ENCODE data around the gene FBXW8. TPM values are rescaled to one million over a fixed set of nuclear protein-coding genes. Genes with fewer than 3 reads are reported as not detected.

FBXW8 gene
- total RNA-seq, 4 donors from 2014 or later, result 9.1 to 19.0 (median 13.5) TPM

DNA sequence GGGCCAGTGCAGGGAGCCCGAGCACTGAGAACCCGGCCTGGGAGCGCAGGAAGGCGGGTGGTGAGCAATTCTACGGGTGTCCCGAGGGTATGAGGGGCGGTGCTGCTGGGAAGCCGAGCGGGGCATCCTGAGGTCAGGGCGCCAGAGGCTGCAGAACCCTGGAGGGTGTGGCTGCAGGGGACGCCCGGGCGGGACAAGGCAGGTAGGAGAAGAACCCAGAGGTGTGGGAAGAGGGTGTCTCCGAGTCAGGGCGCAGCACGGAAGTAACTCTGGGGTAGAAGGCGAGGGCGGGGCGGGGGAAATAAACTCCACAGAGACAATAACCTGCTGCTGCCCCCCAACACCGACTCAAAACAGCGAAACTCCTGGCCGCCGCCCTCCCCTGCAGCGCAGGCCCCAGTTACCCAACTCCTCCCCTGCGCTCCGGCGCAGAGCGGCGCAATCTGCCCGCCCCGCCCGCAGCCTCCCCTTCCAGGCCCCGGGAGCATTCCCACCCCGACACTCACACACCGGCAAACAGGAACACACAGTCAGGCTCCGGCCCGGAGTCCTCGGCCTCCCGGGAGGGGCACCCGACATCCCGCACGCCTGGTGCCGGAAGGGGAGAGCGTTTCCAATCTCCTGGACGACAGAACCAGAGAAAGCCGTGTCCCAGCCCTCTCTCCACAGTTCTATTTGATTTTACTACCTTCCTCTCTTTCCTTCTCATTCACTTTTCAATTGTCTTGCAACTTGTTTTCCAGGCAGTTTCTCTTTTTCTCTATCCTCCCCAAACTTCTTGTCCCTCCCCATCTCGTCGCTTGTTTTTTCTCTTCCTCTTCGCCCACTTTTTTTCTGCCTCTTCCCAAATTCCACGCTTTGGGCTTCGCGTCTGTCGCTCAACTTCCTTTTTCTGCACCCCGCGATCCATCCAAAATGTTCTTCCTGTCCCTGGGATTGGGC, 31.9 kb upstream of the FBXW8 start:
- Histone ChIP-seq H3K4me1 (peaks cover 35% of the 10 kb centered on the region), H3K27me3 (peaks cover 99% of the 10 kb centered on the region), H3K9me3 (no peaks in the 10 kb centered on the region), H3K4me3 (peak overlapping the region; percentile 36), H3K36me3 (no peaks in the 10 kb centered on the region), H3K27ac (no peak overlapping the region)
- WGBS, result 7% methylated on average over 27 of the region's 55 CpGs
- no peak for TF ChIP-seq EP300 (IDR thresholded peaks at IDR 0.05)
- TF ChIP-seq POLR2AphosphoS5 (IDR thresholded peaks at IDR 0.05), result no peak
- TF ChIP-seq POLR2A (IDR thresholded peaks at IDR 0.05), result no peak
- TF ChIP-seq, protein P1, sequence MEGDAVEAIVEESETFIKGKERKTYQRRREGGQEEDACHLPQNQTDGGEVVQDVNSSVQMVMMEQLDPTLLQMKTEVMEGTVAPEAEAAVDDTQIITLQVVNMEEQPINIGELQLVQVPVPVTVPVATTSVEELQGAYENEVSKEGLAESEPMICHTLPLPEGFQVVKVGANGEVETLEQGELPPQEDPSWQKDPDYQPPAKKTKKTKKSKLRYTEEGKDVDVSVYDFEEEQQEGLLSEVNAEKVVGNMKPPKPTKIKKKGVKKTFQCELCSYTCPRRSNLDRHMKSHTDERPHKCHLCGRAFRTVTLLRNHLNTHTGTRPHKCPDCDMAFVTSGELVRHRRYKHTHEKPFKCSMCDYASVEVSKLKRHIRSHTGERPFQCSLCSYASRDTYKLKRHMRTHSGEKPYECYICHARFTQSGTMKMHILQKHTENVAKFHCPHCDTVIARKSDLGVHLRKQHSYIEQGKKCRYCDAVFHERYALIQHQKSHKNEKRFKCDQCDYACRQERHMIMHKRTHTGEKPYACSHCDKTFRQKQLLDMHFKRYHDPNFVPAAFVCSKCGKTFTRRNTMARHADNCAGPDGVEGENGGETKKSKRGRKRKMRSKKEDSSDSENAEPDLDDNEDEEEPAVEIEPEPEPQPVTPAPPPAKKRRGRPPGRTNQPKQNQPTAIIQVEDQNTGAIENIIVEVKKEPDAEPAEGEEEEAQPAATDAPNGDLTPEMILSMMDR (IDR thresholded peaks at IDR 0.05), result no peak
- DNase-seq (ENCODE audit: low spot score in 2 of 2), result no peak

DNA sequence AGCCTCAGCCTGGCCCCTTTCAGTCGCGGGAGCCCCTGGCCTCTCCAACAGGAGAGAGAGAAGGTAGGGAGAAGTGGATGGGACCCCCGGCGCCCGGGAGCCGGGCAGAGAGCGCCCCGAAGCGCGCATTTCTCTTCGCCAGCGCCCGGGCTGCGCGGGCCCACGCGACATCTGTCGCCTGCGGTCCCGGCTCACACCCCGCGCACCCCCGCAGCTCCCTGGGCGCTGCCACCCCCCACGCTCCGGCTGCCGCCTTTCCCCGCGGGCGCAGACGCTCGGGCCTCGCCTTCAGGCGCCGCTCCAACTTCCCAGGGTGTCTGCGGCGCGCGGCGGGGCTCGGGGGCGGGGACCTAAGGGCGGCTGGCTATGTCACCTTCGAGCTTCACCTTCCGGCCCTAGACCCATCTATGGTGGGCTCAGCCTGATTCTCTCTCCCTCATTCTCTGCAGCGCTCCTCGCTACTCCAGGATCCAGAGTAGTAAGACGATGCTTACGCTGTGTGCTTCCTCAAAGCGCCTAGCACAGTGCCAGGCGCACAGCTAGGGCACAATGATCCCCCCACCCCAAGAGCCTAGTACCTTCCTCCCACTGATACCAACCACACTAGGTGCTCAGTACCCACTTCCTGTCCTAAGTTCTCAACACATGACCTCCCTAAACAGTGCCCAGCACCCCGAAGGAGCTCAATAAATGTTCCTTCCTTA, 31.1 kb upstream of the FBXW8 start:
- Histone ChIP-seq H3K4me3 (peak overlapping the region; percentile 36), H3K9me3 (no peaks in the 10 kb centered on the region), H3K27ac (no peak overlapping the region), H3K27me3 (peaks cover 99% of the 10 kb centered on the region), H3K36me3 (no peaks in the 10 kb centered on the region), H3K4me1 (peaks cover 35% of the 10 kb centered on the region)
- WGBS, result 8% methylated on average over 9 of the region's 52 CpGs
- TF ChIP-seq, protein P1 (IDR thresholded peaks at IDR 0.05), result no peak
- TF ChIP-seq EP300 (IDR thresholded peaks at IDR 0.05), result no peak
- TF ChIP-seq POLR2A (IDR thresholded peaks at IDR 0.05), result no peak
- no peak for TF ChIP-seq POLR2AphosphoS5 (IDR thresholded peaks at IDR 0.05)
- DNase-seq (ENCODE audit: low spot score in 2 of 2), result no peak

DNA sequence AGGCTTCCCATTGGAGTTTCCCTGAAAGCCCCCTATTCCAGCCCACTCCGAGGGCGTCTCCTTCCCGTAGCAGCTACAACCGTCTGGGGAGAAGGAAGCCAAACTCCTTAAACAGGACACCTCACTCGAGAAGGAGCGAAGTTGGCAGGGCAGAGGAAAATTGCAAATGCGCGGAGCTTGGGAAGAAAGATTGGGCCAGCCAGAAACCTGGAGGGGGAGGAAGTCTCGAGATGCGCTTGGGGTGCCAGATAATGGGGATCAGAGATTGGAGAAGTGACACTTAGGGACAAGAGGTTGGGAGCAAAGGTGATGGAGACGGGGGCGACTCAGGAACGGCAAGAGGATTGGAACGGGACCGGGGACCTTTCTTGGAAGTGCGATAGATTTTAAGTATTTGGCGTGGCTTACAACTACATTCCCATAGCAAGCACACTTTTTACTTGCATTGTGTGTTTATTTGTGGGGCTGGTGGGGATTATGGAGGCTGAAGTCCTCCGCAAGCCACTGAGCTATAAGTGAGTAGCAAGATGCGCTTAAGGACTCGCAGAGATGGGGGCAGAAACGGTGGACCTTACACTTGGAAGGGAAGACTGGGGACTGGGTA, 30.4 kb upstream of the FBXW8 start:
- H3K36me3 ChIP-seq, result no peaks in the 10 kb centered on the region
- 4% methylated on average over 21 of the region's 21 CpGs for WGBS
- H3K27me3 ChIP-seq, result peaks cover 96% of the 10 kb centered on the region
- peaks cover 35% of the 10 kb centered on the region for H3K4me1 ChIP-seq
- H3K9me3 ChIP-seq, result no peaks in the 10 kb centered on the region
- TF ChIP-seq POLR2AphosphoS5 (IDR thresholded peaks at IDR 0.05), result no peak
- TF ChIP-seq POLR2A (IDR thresholded peaks at IDR 0.05), result no peak
- no peak overlapping the region for H3K27ac ChIP-seq
- DNase-seq (ENCODE audit: low spot score in 2 of 2), result no peak
- peak overlapping the region; percentile 35 for H3K4me3 ChIP-seq

DNA sequence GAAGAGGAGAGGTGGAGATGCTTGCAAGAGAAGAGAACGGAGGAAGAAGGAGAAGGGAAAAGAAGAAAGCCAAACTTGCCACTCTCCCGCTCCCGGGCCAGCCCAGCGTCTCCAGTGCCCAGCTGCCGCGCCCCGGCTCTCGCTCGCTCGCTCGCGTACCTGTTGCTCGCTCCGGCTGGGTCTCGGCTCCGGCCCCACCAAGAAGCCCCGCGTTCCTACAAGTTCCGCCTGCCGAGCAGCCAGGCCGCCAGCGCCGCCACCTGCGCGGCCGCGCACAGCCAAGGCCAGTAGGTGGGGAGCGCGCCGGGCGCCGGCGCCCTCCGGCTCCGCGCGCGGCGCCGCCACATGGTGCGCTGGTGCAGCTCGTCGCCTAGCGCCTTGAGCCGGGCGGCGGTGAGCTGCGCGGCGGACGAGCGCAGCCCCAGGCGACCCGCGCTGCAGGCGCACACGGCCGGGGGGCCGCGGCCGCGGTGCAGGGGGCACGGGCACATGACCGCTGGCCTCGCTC, 29.9 kb upstream of the FBXW8 start:
- peaks cover 35% of the 10 kb centered on the region for H3K4me1 ChIP-seq
- 0% methylated on average over 47 of the region's 65 CpGs for WGBS
- peak overlapping the region; percentile 35 for H3K4me3 ChIP-seq
- no peak overlapping the region for H3K27ac ChIP-seq
- DNase-seq (ENCODE audit: low spot score in 2 of 2), result no peak
- no peak for TF ChIP-seq EP300 (IDR thresholded peaks at IDR 0.05)
- no peak for TF ChIP-seq POLR2AphosphoS5 (IDR thresholded peaks at IDR 0.05)
- TF ChIP-seq POLR2A (IDR thresholded peaks at IDR 0.05), result no peak
- TF ChIP-seq, protein P1 (IDR thresholded peaks at IDR 0.05), result no peak
- H3K27me3 ChIP-seq, result peaks cover 91% of the 10 kb centered on the region
- no peaks in the 10 kb centered on the region for H3K9me3 ChIP-seq
- no peaks in the 10 kb centered on the region for H3K36me3 ChIP-seq

DNA sequence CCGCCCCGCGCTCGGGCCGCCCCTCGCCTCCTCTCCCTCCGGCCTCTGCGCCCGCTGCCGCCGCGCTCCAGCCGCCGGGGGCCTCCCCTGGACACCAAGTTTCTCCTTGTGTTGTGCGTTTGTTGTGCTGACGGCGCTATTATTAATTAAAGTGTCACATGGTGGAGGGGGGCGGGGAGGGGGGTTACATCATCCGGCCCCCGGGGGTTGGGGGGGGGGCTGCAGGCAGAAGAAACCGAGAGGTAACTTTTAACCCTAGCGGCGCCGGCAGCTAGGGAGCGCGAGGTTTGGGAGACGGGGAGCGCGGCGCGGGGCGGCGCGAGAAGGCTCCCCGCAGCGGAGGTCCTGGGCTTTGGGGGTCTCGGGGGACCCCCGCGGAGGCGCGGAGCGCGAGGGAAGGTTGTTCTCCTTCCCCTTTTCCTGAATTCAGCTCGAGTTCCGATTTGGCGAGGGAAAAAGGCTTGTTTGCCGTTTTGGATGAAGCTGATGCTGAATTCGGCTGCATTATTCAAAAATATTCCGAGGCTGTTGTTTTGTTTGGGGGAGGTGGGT, 29.3 kb upstream of the FBXW8 start, which contains the start of gene HRK:
Gene HRK, minus strand, starts transcription at position 117 of the 552 bp plus-strand sequence. CDS start 134 bp downstream, outside the sequence.
- TF ChIP-seq POLR2A (IDR thresholded peaks at IDR 0.05) (no peak), POLR2AphosphoS5 (IDR thresholded peaks at IDR 0.05) (no peak), EP300 (IDR thresholded peaks at IDR 0.05) (no peak)
- TF ChIP-seq, protein P1 (IDR thresholded peaks at IDR 0.05), result no peak
- H3K36me3 ChIP-seq, result no peaks in the 10 kb centered on the region
- no peak for DNase-seq (ENCODE audit: low spot score in 2 of 2)
- peak within 1 kb of the TSS; percentile 35 for H3K4me3 ChIP-seq
- H3K9me3 ChIP-seq, result no peaks in the 10 kb centered on the region
- H3K4me1 ChIP-seq, result peaks cover 35% of the 10 kb centered on the region
- H3K27ac ChIP-seq, result no peak within 1 kb of the TSS
- H3K27me3 ChIP-seq, result peaks cover 86% of the 10 kb centered on the region
- under 1% methylated on average over 44 of the region's 49 CpGs for WGBS
